Stimulated activated CD8-positive, alpha-beta memory T cell treated with anti-CD3 and anti-CD28 coated beads, Interleukin-7, amount 100 ng/mL, for 48 hours (primary cell): Measurements from ENCODE around the gene TUBA8.
"Not testable (repeated sequence)": the region's sequence is repeated elsewhere in the genome, so short reads cannot be mapped to it uniquely, and the experiment has no call there.

Experiments used
- DNase-seq, 2 donors: peaks; one replicate each; pipeline ENCODE4 v3.0.0-alpha.2; 2020; ENCODE audit warnings: low read depth in 1 of 2; ENCODE audit errors: extremely low read depth in 1 of 2

The TUBA8 gene

DNA sequence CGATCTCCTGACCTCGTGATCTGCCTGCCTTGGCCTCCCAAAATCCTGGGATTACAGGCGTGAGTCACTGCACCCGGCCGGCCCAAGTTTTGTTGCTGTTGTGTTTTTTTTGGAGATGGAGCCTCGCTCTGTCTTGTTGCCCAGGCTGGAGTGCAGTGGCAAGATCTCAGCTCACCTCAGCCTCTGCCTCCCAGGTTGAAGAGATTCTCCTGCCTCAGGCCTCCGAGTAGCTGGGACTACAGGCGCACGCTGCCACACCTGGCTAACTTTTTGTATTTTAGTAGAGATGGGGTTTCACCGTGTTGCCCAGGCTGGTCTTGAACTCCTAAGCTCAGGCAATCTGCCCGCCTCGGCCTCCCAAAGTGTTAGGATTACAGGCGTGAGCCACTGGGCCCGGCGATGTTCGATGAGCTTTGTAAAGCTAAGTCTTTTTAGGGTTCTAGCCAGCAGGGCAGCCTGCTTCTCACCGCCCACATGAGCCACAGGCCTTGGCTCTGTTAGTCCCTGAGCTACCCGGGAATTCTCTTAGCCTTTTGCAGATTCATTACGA lies 12.9 kb downstream of the TUBA8 start:
- not testable (repeated sequence) for DNase-seq

DNA sequence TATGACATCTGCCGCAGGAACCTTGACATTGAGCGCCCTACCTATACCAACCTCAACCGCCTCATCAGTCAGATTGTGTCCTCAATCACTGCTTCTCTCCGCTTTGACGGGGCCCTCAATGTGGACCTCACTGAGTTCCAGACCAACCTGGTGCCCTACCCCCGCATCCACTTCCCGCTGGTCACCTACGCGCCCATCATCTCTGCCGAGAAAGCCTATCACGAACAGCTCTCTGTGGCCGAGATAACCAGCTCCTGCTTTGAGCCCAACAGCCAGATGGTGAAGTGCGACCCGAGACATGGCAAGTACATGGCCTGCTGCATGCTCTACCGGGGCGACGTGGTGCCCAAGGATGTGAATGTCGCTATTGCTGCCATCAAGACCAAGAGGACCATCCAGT lies 16.0 kb downstream of the TUBA8 start:
- no peak for DNase-seq

DNA sequence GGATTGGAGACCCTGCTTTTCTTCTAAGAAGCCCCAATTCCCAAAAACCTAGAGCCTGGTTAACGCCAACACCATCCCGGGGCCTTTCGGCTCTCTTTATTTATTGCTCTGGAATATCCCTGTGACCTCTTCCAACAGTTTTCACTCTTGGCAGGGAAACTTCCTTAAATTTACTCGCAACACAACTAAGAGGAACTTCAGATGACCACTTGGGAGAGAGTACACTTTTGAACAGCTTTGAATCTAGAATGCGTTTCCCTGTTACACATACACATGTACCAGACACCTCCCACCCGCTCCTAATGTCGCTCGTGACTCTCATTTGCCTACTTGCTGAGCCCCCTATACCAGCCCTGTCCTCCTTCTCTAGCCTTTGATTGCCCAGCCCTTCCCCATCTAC lies 19.4 kb downstream of the TUBA8 start:
- DNase-seq: no peak

DNA sequence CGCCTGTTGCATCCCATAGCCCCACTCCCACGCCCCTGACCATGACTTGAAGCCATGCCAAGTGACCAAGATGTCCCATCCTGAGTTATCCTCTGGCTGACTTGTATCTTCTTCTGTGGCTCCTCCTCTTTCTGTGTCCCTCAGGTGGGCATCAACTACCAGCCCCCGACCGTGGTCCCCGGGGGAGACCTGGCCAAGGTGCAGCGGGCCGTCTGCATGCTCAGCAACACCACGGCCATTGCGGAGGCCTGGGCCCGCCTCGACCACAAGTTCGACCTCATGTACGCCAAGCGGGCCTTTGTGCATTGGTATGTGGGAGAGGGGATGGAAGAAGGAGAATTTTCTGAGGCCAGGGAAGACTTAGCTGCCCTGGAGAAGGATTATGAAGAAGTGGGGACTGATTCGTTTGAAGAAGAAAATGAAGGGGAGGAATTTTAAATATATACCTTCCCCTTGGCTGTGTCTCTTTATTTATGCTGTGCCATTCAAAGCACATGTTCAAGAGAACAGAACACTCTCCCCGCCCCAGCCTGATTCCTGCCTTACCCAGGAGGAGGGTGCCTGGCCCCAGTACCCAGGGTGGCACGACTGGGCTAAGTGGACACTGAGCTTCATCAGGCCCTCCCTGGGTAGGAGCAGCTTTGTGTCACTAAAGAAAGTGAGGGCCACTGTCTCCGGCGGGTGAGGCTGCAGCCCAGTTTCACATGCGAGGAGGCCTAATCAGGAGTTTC lies 20.3 kb downstream of the TUBA8 start:
- DNase-seq: no peak

DNA sequence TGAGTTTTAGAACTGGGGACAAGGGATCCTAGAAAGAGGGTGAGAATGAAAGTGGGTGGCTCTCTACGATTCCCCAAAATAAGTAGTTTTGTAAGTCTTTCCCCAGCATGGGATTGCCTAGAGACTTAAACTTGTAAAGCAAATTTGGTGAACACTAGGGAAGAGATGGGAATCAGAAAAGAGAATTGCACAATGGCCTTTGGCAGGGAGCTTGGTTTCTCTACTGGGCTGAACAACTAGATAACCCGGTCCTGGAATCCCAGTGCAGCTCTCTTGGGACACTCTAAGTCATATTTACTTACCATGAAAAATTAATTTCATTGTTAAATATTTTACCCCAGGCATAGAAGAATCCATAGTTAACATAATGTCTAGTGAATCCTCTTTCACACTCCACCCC lies 22.8 kb downstream of the TUBA8 start:
- DNase-seq: no peak

DNA sequence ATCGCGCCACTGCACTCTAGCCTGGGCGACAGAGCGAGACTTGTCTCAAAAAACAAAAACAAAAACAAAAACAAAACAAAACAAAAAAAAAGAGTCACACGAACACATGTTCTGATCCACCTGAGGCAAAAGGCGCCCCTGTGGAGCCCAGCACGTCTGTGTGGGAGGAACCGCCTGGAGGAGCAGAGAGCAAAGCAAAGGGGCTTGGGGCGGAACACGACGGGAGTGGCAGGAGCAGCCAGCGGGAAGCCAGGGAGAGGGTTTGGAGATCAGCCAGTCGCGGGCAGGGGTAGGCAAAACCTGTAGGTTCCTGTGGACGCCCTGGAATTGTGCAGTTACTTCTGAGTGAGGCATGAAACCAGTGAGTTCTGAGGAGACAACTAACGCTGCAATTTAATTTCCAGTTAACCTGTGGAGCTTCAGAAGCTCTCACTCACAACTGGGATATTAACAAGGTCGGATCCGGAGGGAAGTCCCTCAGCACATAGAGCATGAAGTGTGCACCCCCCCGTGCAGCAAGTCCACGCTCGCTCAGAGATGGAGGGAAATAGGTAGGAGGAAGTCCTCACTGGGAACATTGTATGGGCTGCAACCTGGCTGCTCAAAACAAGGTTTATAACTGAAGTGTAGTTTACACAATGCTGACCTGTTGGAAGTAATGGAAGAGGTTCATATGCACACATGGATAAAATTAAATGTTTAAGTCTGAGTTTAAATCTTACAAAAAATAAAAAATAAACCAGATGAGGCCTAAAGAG lies 26.1 kb downstream of the TUBA8 start:
- no peak for DNase-seq

DNA sequence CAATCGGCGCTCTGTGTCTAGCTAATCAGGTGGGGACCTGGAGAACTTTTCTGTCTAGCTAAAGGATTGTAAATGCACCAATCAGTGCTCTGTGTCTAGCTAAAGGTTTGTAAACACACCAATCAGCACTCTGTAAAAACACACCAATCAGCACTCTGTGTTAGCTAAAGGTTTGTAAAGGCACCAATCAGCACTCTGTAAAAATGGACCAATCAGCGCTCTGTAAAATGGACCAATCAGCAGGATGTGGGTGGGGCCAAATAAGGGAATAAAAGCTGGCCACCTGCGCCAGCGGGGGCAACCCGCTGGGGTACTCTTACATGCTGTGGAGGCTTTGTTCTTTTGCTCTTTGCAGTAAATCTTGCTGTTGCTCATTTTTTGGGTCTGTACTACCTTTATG lies 30.4 kb downstream of the TUBA8 start:
- DNase-seq: not testable (repeated sequence)

DNA sequence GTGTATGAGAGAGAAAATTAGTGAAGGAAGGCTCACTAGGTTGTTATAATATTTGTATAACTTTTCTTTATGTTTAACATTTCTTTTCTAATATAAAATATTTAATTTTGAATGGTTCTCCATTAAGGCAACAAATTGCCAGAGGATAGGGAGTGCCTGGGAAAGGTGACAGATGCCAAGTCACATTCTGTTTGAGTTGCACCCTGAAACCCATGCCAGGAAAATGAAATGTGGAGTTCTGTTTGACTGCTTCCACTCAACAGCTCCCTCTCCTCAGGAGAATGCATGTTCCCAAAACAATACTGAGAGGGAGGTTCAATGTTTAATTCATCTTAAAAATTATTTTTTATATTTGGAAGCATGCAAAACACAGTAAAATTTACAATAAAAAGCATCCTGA lies 33.5 kb downstream of the TUBA8 start:
- DNase-seq: no peak

DNA sequence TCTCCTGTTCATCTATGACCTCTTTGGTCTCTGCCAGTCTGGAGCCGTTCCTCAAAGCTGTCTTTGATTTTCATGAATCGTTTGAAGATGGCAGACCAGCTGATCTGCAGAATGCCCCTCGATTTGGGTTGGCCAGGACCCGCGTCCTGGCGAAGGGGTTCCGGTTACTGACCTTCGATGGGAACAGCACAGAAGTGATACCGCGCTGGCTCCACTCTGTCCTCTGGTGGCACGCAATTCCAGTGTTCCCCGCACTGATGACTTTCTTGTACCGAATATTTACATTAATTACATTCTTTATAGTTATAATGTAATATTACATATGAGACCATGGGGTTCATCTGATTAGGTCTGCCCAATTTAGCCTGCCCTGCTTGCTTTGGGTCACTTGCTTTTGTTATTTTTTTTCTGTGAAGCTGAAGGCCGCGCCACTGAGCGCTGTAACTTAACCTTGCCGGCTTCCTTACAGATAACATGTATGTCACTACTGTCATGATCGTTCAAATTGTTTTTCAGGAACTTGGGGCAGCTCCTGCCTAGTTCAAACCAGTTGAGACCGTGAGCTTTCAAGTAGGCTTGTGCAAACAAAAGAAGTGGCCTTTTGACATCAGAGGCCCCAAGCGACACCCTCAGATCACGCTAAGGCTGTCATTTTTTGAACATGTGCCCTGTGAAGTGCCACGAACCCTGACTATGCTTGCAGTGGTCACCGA lies 35.2 kb downstream of the TUBA8 start:
- no peak for DNase-seq

DNA sequence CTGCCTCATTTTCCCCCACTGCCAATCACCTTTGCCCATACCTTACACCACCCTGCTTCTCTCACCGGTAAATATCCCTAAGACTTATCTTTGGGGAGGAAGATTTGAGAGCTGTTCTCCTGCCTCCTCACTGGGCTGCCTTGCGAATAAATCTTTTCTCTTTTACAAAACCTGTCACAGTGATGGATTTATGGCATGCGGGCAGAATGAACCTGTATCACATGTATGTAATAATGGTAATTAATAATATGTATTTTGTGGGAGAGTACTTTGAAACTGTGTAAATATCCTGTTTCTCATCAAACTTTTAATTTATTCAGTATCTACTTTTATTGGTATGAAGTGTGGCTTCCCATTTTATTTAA lies 35.8 kb downstream of the TUBA8 start:
- no peak for DNase-seq

DNA sequence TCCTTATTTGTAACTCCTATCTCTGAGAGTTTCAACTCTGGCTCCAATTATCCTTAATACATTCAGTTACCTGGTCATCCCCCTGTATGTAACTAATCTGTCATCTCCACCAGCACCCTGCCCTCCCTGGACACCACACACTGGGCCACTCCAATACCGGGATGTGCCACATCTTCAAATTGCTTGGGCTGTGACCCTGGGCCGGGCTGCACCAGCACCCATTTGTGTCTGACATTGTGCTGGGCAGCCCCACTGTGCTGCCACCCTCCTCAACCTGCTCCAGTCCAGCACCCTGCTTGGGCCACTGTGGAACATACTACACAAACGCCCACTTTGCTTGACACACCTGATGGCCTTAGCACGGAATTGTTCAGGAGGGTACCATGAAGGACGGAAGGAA lies 37.2 kb downstream of the TUBA8 start:
- no peak for DNase-seq

DNA sequence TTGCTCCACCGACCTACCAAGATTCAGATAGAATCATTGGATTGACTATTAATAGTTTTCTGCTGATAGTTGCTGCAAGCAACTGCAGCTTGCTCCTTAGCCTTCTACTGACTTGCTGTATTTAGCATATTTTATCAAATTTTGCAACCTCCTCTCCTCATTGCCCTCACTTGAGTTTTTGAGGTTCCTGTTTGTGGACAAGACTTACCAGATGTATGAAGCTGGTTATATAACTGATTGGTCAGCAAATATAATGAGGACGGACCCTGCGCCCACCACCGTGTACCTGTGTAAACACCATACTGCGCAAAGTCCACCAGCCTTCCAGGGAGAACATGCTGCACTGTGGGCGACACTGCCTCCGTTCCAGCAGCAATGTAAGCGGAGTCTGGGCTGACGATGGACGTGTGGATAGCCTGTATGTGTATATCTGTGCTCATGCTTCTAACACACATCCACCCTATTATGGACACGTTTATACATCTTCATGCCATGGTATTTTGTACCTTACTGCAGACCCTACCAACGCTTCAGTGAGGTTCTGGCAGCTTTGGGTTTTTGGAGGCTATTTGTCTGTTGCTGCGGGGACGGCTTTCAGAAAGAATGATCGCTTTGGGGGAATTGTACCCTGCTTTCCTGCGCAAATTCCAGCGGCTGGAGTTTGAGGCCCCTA lies 37.8 kb downstream of the TUBA8 start:
- no peak for DNase-seq

DNA sequence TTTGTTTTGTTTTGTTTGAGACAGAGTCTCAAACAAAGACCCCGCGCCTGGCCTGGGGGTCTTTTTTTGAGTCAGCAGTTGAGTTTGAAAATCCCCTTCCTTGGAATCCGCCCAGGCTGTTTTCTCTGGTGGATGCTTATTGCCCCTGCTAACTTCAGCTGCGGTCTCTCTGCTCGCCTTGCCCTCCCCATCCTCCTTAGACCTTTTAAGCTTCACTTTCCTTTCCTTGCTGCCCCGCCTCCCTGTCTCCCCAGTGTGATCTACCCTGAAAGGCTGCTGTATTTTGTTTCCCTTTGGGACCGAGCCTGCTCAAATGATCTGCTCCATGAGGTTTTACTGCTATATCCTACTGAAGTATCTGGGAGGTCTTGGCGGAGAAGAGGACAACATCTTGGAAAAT lies 41.9 kb downstream of the TUBA8 start:
- DNase-seq: no peak

DNA sequence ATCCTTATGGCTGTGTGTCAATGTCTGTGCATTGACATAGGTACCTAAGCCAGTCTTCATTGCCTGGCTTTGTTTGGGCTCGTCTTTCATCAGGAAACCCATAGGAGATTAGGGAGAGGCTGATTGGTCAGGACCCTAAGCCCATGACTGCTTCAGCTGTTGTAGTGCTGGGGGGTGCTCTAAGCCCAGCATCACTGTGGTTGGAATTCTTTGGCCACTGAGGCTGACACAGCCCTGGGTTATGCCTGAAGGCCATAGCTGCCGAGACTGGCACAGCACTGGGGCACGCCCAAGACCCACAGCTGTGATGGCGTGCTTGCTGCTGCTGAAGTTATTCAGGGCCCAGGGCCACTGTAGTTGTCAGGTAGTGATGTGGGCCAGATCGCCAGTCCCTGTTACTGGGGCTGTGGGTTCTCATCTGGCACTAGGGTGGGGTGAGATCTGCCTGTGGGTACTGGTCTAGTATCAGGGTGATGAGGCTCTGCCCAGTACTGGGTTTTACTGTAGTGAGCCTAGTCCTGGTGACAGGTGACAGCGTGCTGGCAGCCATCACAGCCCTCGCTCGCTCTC lies 44.3 kb downstream of the TUBA8 start:
- no peak for DNase-seq

DNA sequence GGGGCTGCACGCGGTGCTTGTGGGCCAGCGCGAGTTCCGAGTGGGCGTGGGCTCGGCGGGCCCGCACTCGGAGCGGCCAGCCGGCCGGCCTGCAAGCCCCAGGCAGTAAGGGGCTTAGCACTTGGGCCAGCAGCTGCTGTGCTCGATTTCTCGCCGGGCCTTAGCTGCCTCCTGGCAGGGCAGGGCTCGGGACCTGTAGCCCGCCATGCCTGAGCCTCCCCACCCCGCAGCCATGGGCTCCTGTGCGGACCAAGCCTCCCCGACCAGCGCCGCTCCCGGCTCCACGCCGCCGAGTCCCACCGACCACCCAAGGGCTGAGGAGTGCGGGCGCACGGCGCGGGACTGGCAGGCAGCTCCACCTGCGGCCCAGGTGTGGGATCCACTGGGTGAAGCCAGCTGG lies 44.9 kb downstream of the TUBA8 start:
- not testable (repeated sequence) for DNase-seq

DNA sequence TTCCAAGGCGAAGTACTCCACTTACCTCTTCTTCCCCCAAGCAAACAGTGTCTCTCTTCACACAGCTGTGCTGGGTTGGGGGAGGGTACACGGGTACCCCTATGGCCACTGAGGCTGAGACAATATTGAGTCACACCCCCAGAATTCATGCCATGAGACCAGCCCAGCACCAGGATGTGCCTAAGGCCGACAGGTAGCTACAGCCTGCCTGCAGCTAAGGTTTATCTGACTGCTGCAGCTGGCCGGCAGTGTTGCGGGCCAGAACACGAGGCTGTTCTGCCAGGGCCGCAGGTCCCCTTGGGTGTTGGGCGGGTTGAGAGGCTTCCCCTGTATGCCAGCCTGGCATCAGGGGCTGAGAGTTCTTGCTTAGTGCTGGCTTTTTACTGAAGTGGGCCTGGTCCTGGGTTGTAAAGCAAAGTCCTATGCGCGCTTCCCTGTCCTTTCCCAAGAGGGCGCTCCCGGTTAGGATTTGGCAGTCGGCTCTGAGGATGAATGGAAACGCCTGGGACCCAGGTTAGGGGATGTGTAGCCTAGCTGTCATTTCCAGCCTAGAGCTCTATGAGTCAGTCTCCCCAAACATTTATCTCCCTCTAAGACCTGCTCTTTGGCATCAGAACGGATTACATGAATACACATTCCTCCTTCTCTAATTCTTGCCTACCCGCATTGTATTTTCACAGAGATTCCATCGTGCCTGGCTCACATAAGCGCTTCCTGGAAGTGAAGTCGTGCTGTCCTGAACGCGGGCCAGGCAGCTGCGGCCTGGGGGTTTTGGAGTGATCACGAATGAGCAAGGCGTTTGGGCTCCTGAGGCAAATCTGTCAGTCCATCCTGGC lies 46.5 kb downstream of the TUBA8 start:
- DNase-seq: peak; percentile 24 to 32

DNA sequence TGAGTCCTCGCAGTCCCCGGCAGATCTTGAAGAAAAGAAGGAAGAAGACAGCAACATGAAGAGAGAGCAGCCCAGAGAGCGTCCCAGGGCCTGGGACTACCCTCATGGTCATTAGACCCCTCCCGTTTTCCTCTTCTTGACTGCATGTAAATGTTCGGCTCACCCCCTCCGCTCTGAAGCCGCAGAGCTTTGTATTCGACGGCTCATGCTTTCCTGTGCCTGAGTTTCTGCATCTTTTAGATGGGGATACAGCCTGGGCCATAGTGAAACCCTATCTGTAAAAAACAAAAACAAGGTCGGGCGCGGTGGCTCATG lies 47.1 kb downstream of the TUBA8 start:
- DNase-seq: no peak

DNA sequence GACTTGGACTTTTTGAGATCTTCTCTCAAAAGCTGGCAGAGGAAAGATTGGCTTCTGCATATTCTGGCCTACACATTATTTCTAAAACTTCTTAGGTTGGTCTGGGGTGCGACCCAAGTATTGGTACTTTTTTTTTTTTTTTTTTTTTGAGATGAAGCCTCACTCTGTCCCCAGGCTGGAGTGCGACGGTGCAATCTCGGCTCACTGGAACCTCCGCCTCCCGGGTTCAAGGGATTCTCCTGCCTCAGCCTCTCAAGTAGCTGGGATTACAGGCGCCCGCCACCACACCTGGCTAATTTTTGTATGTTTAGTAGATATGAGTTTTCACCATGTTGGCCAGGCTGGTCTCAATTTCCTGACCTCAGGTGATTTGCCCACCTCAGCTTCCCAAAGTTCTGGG lies 50.0 kb downstream of the TUBA8 start:
- not testable (repeated sequence) for DNase-seq

DNA sequence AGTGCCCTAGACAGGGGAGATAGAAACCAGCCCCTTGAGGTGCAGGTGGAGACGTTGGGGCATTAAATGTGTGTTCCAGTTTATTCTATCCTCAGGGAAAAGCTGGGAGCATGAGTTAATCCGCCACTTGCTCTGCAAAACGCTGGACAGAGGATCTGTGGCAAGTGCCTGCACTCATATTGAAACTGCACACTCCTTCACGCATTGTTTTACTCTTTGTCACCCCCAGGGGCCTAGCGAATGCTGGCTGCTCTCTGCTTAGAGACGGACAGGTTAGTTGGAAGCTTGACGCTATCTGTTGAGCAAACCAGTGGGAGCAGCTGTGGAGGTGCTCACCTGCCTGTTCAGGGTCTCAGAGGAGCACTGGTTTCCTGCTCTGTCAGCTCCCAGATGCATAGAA lies 53.2 kb downstream of the TUBA8 start:
- DNase-seq: not testable (repeated sequence)

DNA sequence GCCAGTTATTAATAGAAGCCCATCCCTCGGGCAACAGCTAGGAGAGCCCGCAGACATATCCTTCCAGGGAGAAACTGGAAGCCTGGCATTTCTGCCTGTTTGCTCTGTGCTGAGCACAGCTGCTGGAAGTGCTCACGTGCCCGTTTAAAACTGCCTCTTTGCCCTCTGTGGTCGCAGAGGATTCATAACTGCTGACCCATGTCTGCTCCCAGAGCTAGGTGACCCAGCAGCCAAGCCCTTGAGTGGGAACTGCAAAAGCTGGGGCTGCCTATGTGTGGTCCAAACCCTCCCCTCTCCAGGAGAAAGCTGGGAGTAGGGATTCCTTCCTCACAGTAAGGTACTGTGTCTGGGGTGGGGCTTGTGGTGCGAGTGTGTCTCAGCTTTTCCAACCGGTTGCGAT lies 54.0 kb downstream of the TUBA8 start:
- not testable (repeated sequence) for DNase-seq
